Activated naive CD8-positive, alpha-beta T cell treated with anti-CD3 and anti-CD28 coated beads, Interleukin-2, amount 10 ng/mL, durations not matched to agents 7 days and 5 days (primary cell): Measurements from ENCODE around the gene SOX13. TPM values are rescaled to one million over a fixed set of nuclear protein-coding genes. Genes with fewer than 3 reads are reported as not detected.

Source experiments
- ATAC-seq: fragments of 150-1000 bp; cut with Tn5 transposase; one replicate; pipeline ENCODE4 v1.10.0; 2021; ENCODE audit warnings: low read depth, moderate library complexity
- POLR2A ChIA-PET: fragments of 350-600 bp; sonication (Branson Sonifier 250); formaldehyde crosslinking; loops from one replicate; lab custom pipeline; 2021; ENCODE audit warnings: antibody characterized with exemption; lab: Charles Lee
- DNase-seq: peaks from one replicate; pipeline ENCODE4 v3.0.0; 2021
- H3K27ac Mint-ChIP-seq: one replicate; pipeline ENCODE4 v1.8.0; 2022; ENCODE audit warnings: mild to moderate bottlenecking, mixed read lengths
- H3K27me3 Mint-ChIP-seq: one replicate; pipeline ENCODE4 v1.8.0; 2022; ENCODE audit warnings: mild to moderate bottlenecking, moderate library complexity, mixed read lengths
- H3K36me3 Mint-ChIP-seq: one replicate; pipeline ENCODE4 v1.8.0; 2021; ENCODE audit warnings: mild to moderate bottlenecking, mixed read lengths
- H3K4me1 Mint-ChIP-seq: one replicate; pipeline ENCODE4 v1.8.0; 2021; ENCODE audit warnings: mixed read lengths
- H3K4me3 Mint-ChIP-seq: one replicate; pipeline ENCODE4 v1.8.0; 2022; ENCODE audit warnings: mild to moderate bottlenecking, moderate library complexity, mixed read lengths
- H3K9me3 Mint-ChIP-seq: one replicate; pipeline ENCODE4 v1.8.0; 2021; ENCODE audit warnings: mixed read lengths
- total RNA-seq, 2 experiments: library from RNA; stranded (reverse); gene quantifications; one replicate each; pipeline ENCODE4 v1.2.3, GENCODE V29; 2021

Gene SOX13
- total RNA-seq, 2 experiments from 2014 or later: 3.9 to 4.0 TPM

DNA sequence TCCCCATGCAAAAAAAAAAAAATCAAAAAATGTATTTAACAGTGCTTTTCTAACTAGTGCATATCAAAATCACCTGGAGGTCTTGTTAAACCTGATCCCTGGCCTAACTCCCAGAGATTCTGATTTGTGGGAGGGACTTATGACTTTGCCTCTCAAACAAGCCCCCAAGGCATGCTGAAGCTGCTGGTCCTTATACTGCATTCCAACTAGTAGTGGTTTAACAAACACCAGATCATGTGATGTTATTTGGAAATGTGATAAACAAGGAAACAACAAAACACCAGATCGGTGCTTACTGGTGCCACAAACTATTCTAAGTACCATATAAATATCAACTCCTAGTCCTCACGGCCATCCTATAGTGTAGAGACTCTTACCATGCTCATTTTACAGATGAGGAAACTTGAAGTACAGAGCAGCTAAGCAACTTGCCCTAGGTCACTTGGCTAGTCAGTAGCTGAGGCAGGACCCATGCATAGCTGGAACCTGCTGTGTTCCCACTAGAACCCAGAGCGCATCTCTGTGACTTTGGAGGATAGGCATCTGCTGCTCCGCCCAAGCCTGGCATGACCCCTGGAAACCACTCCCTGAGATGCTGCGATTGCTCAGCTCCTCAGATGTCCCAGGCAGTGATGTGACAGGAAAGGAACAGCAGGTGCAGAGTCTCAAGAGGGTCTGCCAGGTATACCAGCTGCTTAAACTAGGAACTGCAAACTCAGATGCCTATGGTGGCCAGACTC, 38.1 kb downstream of the SOX13 start:
- H3K27ac Mint-ChIP-seq: no peak overlapping the region
- DNase-seq (no peak), ATAC-seq (no peak)
- POLR2A ChIA-PET: no interaction called here
- no peaks in the 10 kb centered on the region for H3K36me3 Mint-ChIP-seq
- no peaks in the 10 kb centered on the region for H3K9me3 Mint-ChIP-seq
- H3K4me1 Mint-ChIP-seq: no peaks in the 10 kb centered on the region
- no peak overlapping the region for H3K4me3 Mint-ChIP-seq
- H3K27me3 Mint-ChIP-seq: no peaks in the 10 kb centered on the region

DNA sequence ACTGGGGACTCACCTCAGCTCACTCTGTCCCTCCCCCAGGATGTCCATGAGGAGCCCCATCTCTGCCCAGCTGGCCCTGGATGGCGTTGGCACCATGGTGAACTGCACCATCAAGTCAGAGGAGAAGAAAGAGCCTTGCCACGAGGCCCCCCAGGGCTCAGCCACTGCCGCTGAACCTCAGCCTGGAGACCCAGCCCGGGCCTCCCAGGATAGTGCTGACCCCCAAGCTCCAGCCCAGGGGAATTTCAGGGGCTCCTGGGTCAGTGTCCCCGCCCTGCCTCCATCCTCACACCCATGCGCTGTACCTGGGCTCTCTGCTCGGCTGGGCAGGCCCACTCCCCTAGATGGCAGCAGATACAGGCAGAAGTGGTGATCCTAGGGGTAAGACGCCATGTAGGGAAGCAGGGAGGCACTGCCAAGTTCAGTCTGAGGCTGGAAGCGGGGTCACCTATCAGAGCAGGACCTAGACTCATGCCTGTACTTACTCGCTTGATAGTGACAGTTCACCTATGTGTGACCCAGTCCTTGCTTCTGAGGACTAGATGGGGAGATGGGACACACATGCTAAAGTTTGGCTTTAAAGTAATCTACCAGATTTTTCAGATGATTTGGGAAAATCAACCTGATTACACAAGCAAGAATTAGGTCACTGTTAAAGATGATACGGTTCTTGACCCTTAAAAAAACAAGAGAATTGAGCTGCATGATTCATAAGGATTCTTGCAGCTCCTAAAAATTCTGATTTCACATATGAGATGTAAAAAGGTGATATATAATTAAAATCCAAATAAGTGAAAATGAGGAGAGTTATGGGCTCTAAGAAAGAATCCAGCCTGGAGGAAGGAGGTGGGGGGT, 40.2 kb downstream of the SOX13 start:
- DNase-seq (no peak), ATAC-seq (no peak)
- no peaks in the 10 kb centered on the region for H3K36me3 Mint-ChIP-seq
- no peaks in the 10 kb centered on the region for H3K9me3 Mint-ChIP-seq
- H3K4me3 Mint-ChIP-seq: no peak overlapping the region
- H3K27ac Mint-ChIP-seq: no peak overlapping the region
- no peaks in the 10 kb centered on the region for H3K27me3 Mint-ChIP-seq
- H3K4me1 Mint-ChIP-seq: no peaks in the 10 kb centered on the region
- POLR2A ChIA-PET: no interaction called here

DNA sequence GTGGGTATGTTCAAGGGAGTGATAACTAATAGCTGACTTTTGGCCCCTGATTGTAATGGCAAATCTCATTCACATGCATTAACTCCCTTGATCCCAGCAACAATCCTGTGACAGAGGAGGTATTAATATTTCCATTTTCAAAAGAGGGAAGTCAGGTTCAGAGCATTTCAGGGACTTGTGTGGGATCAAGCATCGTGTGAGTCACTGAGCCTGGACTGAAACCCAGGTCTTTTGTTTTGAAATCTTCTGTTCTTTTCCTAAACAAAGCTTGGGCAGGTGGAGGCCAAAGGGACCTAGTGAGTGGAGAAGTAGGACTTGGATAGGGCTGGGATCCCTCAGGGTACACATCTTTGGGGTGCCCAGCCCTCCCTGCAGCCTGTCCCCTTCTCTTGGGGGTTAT, 41.0 kb downstream of the SOX13 start:
- H3K9me3 Mint-ChIP-seq: no peaks in the 10 kb centered on the region
- no peak for ATAC-seq
- no peak for DNase-seq
- no peak overlapping the region for H3K4me3 Mint-ChIP-seq
- POLR2A ChIA-PET: no interaction called here
- H3K27me3 Mint-ChIP-seq: no peaks in the 10 kb centered on the region
- H3K27ac Mint-ChIP-seq: no peak overlapping the region
- H3K36me3 Mint-ChIP-seq: no peaks in the 10 kb centered on the region
- H3K4me1 Mint-ChIP-seq: no peaks in the 10 kb centered on the region

DNA sequence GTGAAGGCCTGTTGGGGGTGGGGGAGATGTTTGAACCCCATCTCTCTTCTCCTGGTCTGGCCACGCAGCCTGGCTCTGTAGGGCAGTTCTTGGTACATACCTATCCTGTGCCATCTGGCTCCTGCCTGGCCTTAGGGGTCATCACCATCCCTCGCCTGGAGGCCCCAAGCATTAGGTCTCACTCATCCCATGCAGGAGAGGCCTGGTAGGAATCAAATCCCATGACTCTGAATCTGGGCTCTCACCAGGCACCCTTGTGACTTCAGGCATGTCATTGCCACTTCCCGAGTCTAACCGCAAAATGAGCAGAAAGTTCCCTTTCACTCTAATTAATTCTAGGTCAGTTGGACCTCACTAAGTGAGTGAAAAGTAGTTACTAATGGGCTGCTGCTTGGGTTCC, 41.7 kb downstream of the SOX13 start:
- no peaks in the 10 kb centered on the region for H3K4me1 Mint-ChIP-seq
- POLR2A ChIA-PET: no interaction called here
- H3K27ac Mint-ChIP-seq: no peak overlapping the region
- H3K27me3 Mint-ChIP-seq: no peaks in the 10 kb centered on the region
- no peaks in the 10 kb centered on the region for H3K36me3 Mint-ChIP-seq
- no peak for ATAC-seq
- DNase-seq: no peak
- no peaks in the 10 kb centered on the region for H3K9me3 Mint-ChIP-seq
- H3K4me3 Mint-ChIP-seq: no peak overlapping the region

DNA sequence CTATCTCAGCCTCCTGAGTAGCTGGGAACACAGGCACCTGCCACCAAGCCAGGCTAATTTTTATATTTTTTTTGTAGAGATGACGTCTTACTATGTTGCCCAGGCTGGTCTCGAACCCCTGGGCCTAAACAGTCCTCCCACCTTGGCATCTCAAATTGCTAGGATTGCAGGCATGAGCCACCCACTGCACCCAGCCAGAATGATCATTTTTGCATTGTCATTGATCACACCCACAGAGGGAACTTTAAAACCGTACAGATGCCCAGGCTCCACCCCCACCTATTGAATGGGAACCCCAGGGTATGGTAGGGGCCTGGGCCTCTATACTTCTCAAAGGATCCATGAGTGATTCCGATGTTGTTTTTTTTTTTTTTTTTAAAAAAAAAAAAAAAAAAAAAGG, 42.2 kb downstream of the SOX13 start:
- H3K9me3 Mint-ChIP-seq: no peaks in the 10 kb centered on the region
- ATAC-seq: no peak
- no peak overlapping the region for H3K27ac Mint-ChIP-seq
- no peaks in the 10 kb centered on the region for H3K4me1 Mint-ChIP-seq
- POLR2A ChIA-PET: no interaction called here
- no peak overlapping the region for H3K4me3 Mint-ChIP-seq
- no peaks in the 10 kb centered on the region for H3K36me3 Mint-ChIP-seq
- H3K27me3 Mint-ChIP-seq: no peaks in the 10 kb centered on the region
- no peak for DNase-seq

DNA sequence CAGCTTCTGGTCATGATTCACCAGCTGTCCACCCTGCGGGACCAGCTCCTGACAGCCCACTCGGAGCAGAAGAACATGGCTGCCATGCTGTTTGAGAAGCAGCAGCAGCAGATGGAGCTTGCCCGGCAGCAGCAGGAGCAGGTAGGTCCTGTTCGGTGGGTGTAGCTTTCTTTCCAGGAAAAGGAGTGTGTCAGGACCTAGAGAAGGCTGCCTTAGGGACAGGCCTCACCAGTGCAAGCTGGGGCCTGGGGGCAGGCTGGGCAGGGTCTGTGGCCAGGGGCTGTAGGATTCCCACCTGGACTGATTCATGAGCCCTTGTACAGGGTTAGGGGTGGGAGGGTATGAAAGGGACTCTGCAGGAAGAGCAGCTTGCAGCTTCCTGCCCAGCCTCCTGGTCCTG, 43.6 kb downstream of the SOX13 start:
- Mint-ChIP-seq H3K4me1 (no peaks in the 10 kb centered on the region), H3K27ac (no peak overlapping the region), H3K36me3 (no peaks in the 10 kb centered on the region), H3K4me3 (no peak overlapping the region), H3K9me3 (no peaks in the 10 kb centered on the region), H3K27me3 (no peaks in the 10 kb centered on the region)
- ATAC-seq (no peak), DNase-seq (no peak)
- POLR2A ChIA-PET: no interaction called here

DNA sequence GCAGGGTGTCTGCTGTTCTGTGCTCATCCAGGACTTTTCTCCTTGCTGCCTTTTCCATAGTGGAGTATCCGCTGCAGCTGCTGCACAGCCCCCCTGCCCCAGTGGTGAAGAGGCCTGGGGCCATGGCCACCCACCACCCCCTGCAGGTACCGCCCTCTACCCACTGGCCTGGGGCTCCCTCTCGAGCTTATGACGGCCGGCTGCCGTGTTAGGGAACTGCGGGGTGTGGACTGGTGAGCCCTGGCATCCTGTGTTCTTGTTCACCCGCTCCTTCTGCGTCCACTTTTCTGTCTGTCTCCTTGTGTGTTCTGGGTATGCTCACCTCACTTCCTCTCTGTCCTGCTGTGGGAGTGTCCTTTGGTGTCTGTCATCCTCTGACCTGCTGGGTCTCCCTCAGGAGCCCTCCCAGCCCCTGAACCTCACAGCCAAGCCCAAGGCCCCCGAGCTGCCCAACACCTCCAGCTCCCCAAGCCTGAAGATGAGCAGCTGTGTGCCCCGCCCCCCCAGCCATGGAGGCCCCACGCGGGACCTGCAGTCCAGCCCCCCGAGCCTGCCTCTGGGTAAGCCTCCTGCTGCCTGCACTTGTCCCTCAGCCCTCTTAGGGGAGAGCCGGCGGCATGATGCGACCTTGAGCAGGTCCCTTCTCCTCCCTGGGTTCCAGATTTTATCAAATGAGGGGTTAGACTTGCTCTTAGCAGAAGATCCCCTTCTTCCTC, 49.1 kb downstream of the SOX13 start:
- Mint-ChIP-seq H3K27me3 (no peaks in the 10 kb centered on the region), H3K27ac (no peak overlapping the region), H3K4me3 (no peak overlapping the region)

DNA sequence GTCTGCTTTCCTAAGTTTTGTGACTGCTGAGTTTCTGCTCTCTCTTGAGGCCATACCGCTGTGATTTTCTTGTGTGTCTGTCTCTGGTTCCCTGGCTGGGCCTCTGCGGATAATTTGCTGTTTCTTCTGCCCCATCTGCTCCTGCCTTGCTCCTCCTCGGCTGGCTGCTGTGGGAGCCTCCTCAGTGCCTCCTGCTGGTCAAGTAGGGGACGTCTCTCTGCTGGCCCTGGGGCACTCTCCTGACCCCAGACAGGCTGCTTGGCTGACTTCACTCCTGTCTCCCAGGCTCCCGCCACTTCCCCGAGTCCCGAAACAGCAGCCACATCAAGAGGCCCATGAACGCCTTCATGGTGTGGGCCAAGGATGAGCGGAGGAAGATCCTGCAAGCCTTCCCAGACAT, 50.5 kb downstream of the SOX13 start:
- no peaks in the 10 kb centered on the region for H3K4me1 Mint-ChIP-seq
- ATAC-seq (no peak), DNase-seq (no peak)

More for the DNA sequence above, 49.1 kb downstream of the SOX13 start:
- Mint-ChIP-seq H3K9me3 (no peaks in the 10 kb centered on the region), H3K36me3 (no peaks in the 10 kb centered on the region), H3K4me1 (no peaks in the 10 kb centered on the region)
- DNase-seq (no peak), ATAC-seq (no peak)
- POLR2A ChIA-PET: no interaction called here

DNA sequence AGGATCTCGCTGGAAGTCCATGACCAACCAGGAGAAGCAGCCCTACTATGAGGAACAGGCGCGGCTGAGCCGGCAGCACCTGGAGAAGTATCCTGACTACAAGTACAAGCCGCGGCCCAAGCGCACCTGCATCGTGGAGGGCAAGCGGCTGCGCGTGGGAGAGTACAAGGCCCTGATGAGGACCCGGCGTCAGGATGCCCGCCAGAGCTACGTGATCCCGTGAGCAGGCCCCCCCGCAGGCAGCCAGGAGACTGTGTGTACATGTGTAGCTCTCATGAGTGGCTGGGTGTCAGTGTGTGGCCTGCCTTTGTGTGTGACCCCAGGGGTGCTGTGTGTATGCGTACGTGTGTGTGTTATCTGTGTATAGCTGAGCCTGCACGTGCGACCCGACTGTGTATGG, 51.7 kb downstream of the SOX13 start:
- peaks cover 2% of the 10 kb centered on the region for H3K27me3 Mint-ChIP-seq
- H3K36me3 Mint-ChIP-seq: no peaks in the 10 kb centered on the region
- DNase-seq (no peak), ATAC-seq (no peak)
- POLR2A ChIA-PET: no interaction called here
- H3K4me1 Mint-ChIP-seq: peaks cover 1% of the 10 kb centered on the region
- H3K4me3 Mint-ChIP-seq: no peak overlapping the region
- H3K27ac Mint-ChIP-seq: no peak overlapping the region
- no peaks in the 10 kb centered on the region for H3K9me3 Mint-ChIP-seq

More for the DNA sequence above, 50.5 kb downstream of the SOX13 start:
- H3K9me3 Mint-ChIP-seq: no peaks in the 10 kb centered on the region
- POLR2A ChIA-PET: no interaction called here
- peaks cover 2% of the 10 kb centered on the region for H3K27me3 Mint-ChIP-seq
- H3K27ac Mint-ChIP-seq: no peak overlapping the region
- no peaks in the 10 kb centered on the region for H3K36me3 Mint-ChIP-seq
- no peak overlapping the region for H3K4me3 Mint-ChIP-seq

DNA sequence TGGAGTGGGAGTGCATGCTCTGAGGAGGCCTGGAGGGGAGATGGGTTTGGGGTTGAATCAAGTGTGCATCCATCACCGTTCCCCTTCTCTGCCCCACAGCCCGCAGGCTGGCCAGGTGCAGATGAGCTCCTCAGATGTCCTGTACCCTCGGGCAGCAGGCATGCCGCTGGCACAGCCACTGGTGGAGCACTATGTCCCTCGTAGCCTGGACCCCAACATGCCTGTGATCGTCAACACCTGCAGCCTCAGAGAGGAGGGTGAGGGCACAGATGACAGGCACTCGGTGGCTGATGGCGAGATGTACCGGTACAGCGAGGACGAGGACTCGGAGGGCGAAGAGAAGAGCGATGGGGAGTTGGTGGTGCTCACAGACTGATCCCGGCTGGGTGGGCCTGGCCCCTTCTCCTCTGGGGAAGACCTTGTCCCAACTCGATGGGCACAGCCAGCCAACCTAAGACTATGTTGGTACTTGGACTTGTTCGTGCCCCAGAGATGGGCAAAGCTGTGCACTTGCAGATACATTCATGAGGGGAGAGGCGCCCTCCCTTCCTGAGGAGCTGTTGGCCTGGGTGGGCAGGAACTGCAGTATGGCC, 52.9 kb downstream of the SOX13 start:
- DNase-seq (no peak), ATAC-seq (no peak)
- no peaks in the 10 kb centered on the region for H3K9me3 Mint-ChIP-seq
- H3K27ac Mint-ChIP-seq: no peak overlapping the region
- H3K4me3 Mint-ChIP-seq: no peak overlapping the region
- peaks cover 1% of the 10 kb centered on the region for H3K4me1 Mint-ChIP-seq
- peaks cover 2% of the 10 kb centered on the region for H3K27me3 Mint-ChIP-seq
- H3K36me3 Mint-ChIP-seq: no peaks in the 10 kb centered on the region
- POLR2A ChIA-PET: no interaction called here

DNA sequence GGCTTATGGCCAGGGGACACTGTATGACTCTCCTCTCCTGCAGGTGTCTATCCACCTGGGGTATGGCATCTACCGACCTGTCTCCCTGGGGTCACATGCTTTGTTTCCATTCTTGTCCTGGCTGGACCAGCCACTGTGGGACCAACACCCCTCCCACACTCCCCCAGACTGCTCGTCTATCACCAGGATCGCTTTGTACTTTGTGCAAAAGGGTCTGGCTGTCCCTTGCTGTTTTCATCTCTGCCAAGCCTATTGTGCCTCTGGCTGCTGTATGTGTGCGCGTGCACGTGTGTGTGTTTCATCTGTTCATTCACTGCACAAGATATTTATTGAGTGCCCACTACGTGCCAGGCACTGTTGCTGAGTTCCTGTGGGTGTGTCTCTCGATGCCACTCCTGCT, 53.5 kb downstream of the SOX13 start:
- no peak overlapping the region for H3K27ac Mint-ChIP-seq
- H3K4me3 Mint-ChIP-seq: no peak overlapping the region
- POLR2A ChIA-PET: no interaction called here
- no peak for DNase-seq
- H3K4me1 Mint-ChIP-seq: peaks cover 1% of the 10 kb centered on the region
- no peak for ATAC-seq
- peaks cover 2% of the 10 kb centered on the region for H3K27me3 Mint-ChIP-seq
- H3K9me3 Mint-ChIP-seq: no peaks in the 10 kb centered on the region
- no peaks in the 10 kb centered on the region for H3K36me3 Mint-ChIP-seq

DNA sequence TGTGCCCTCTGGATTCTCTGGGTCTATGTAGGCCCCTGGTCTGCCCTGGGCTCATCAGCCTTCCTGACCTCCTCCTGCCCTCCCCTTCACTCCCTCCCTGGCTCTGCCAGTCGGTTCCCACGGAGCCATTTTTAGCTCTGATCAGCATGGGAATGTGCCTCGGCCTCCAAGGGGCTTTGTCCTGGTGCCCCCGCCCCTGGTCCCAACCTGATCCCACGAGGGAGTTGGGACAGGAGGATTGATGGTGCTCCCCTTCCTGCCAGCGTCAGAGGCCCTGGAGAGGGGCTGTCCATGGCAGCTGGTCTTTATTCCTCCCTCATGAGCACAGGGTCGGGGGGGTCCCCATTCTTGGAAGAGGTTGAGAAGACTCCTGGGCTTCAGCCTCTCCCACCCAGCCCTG, 54.0 kb downstream of the SOX13 start:
- POLR2A ChIA-PET: no interaction called here
- Mint-ChIP-seq H3K27me3 (peaks cover 2% of the 10 kb centered on the region), H3K9me3 (no peaks in the 10 kb centered on the region), H3K4me1 (peaks cover 1% of the 10 kb centered on the region), H3K27ac (no peak overlapping the region), H3K4me3 (no peak overlapping the region), H3K36me3 (no peaks in the 10 kb centered on the region)
- no peak for ATAC-seq
- DNase-seq: no peak

DNA sequence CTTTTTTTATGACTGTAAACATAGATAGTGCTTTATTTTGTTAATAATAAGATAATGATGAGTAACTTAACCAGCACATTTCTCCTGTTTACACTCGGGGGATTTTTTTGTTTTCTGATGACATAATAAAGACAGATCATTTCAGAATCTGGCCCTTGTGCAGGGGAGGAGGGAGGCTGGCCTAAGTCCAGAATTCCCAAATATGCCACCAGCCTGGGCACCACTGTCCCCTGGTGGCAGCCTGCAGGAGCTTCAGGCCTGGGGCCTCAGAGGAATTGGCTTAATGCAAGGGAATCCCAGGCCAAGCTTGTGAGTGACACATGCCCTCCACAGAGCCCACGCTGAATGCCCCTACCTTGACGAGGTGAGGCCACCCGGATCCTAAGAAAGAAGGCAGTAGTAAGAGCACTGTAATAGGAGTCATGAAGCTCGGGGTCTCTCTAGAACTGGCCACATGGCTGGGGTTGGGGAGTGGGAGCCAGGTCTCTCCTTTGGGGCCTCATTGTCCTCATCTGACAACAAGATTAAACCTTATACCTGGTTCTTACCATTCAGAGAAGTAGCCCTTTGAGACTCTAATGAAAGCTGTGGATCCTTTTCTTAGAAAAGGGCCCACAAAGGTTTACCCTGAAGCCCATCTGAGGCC, 54.8 kb downstream of the SOX13 start:
- H3K36me3 Mint-ChIP-seq: no peaks in the 10 kb centered on the region
- peaks cover 2% of the 10 kb centered on the region for H3K27me3 Mint-ChIP-seq
- POLR2A ChIA-PET: no interaction called here
- H3K4me1 Mint-ChIP-seq: peaks cover 1% of the 10 kb centered on the region
- H3K27ac Mint-ChIP-seq: no peak overlapping the region
- ATAC-seq: no peak
- no peak for DNase-seq
- no peak overlapping the region for H3K4me3 Mint-ChIP-seq
- H3K9me3 Mint-ChIP-seq: no peaks in the 10 kb centered on the region
